Omental fat pad (tissue), 4 donors: ENCODE results near the gene APOBEC3B. TPM values are rescaled to one million over a fixed set of nuclear protein-coding genes. Genes with fewer than 3 reads are reported as not detected.
"Not testable (repeated sequence)": the region's sequence is repeated elsewhere in the genome, so short reads cannot be mapped to it uniquely, and the experiment has no call there.

Experiments used
- ATAC-seq: fragments of 150-250 bp; one replicate; pipeline ENCODE4 v1.9.1; 2016; ENCODE audit warnings: mild to moderate bottlenecking, moderate library complexity; ENCODE audit not compliant: low FRiP score
- DNase-seq: peaks from one replicate; pipeline ENCODE4 v3.0.0-alpha.2; 2019; ENCODE audit warnings: low spot score
- CTCF ChIP-seq, 3 donors: fragments of 450-650 bp; IDR thresholded peaks; one replicate each; pipeline ENCODE4 v1.5.1; 2016 to 2017; ENCODE audit warnings: antibody characterized with exemption in 3 of 3, mild to moderate bottlenecking in 3 of 3, moderate library complexity in 2 of 3
- total RNA-seq, 4 donors: library from RNA; depleted of rRNA; stranded (reverse); fragments of >200 nt; gene quantifications; one replicate each; pipeline ENCODE4 v1.1.0, GENCODE V29; 2016

APOBEC3B gene
- total RNA-seq, 4 donors from 2014 or later = 1.1 to 2.2 TPM; not detected in 2

DNA sequence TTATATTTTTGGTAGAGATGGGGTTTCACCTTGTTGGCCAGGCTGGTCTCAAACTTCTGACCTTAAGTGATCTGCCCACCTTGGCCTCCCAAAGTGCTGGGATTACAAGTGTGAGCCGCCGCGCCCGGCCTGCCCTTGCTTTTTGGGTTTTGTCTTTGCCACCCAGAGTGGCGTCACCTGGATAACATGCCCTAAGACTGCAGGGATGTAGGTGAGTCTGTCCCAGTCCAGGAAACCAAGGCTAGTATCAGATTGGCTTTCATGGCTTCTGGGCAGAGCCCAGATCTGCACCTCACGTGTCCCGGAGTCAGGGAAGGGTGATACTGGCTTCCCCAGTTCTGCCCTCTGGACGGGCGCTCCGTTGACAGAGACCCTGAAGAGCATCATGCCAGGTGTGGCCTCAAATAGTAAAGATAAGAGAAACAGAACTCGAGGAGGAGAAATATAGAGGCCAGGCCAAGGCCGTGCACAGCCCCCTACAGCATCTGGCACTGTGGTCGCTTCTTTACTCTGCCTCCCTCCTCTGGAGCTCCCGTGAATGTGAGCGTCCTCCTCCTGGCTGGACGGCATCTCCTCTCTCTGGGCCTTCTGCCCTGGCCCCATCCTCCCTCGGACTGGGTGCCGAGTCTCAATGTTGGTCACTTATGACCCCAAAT is 7.8 kb upstream of the APOBEC3B start:
- no peak for DNase-seq
- no peak for TF ChIP-seq CTCF (IDR thresholded peaks at IDR 0.05)

DNA sequence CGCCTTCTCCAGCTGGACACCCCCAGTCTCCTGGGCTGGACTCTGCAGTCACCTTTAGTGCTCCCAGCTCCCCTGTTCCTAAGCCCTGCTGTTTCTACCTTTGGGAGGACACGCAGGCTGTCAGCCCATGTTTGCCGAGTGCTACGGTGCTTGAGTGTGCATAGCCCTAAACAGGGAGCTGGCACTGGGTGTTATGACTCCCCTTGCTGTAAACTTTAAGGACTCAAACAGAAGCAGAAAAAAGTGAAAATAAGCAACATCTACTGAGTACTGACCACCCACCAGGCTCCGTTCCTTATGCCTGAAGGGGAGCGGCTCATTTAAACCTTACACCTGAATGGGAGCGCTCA is 7.3 kb upstream of the APOBEC3B start:
- DNase-seq (no peak), ATAC-seq (no peak)
- TF ChIP-seq CTCF (IDR thresholded peaks at IDR 0.05) = no peak

More for the DNA sequence above, 7.8 kb upstream of the APOBEC3B start:
- ATAC-seq = no peak

GRCh38 chr22:38977289-38977688 is 4.9 kb upstream of the APOBEC3B start:
- not testable (repeated sequence) for ATAC-seq, DNase-seq

DNA sequence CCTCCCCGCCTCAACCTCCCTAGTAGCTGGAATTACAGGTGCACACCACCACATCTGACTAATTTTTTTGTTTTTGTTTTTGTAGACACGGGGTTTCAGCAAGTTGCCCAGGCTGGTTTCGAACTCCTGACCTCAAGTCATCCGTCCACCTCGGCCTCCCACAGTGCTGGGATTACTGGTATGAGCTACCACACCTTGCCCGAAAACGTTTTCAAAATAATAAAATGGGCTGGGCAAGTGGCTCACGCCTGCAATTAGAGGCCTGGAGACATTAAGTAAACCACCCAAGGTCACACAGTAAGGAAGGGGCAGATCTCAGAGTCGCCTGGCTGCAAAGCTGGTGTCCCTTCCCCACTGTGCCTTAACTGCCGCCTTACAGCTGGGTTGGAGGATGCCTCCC is 1.6 kb upstream of the APOBEC3B start:
- DNase-seq, ATAC-seq: not testable (repeated sequence)

DNA sequence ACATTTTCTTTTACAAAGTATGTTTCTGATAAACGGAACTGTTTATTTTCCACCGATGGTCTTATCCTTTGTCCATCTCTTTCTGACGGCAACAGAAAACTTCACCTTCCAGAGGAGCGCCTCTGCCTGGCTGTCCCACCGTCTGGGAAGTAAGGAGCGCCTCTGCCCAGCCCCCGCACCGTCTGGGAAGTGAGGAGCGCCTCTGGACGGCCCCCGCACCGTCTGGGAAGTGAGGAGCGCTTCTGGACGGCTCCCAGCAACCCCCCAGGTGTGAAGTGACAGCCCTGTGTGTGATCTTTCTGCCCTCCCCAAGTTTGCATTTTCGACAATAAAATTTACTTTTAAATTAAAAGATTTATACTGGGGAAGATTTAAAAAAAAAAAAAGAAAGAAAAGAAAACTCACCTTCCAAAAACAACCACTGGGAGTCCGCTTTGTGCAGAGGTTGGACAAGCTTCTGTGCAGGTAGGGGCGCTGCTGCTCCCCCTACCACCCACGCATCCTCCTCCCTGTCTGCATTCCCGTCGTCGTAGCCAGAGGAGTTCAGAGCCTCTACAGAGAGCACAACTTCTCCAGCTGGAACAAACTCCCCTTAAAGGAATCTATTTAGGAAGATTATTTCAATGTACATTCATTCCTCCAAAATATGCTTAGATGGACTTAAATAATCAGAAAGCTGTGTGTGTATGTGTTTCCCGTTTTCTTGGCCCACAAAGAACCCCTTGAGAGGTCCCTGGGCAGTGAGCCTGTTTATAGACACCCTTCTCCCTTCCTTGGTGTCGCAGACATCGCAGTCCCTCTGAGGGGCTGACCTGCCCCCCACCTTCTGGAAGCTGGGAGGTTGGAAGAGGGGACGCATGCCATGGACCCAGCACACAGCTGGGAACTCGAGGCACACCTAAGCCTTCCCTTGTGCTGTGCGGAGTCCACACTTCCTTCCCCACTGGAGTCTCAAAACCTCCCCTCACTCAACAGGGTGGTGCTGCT is 849 bp upstream of the APOBEC3B start:
- ATAC-seq = no peak
- no peak for TF ChIP-seq CTCF (IDR thresholded peaks at IDR 0.05)
- DNase-seq = no peak

DNA sequence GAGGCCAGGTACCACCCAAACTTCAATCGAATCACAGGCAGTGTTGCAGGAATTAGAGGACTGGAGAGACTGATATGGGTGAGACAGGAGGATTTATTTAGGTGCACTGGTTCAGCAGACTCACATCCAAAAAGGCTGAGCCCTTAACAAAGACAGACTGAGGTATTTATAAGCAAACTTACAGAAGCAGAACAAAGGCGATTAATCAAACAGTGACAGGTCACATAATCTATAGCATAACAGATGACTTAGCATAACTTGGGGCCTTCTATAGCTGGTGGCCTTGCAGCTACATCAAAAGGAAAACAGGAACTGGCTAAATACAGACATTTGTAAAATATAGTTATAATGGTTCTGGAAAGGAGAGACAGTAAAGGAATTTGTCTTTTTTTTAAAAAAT is 2.1 kb downstream of the APOBEC3B start:
- DNase-seq (no peak), ATAC-seq (no peak)

GRCh38 chr22:38984784-38985757 is 2.9 kb downstream of the APOBEC3B start:
- not testable (repeated sequence) for DNase-seq, ATAC-seq

More for the DNA sequence above, 2.1 kb downstream of the APOBEC3B start:
- TF ChIP-seq CTCF (IDR thresholded peaks at IDR 0.05) = no peak

- ATAC-seq (no peak), DNase-seq (no peak)
These were observed 4.5 kb downstream of the APOBEC3B start for GRCh38 chr22:38986629-38987028.

More at GRCh38 chr22:38986629-38987028, 4.5 kb downstream of the APOBEC3B start:
- TF ChIP-seq CTCF (IDR thresholded peaks at IDR 0.05) = no peak
